SH-SY5Y (cell line): ENCODE data around the gene UNC80.

Experiments used
- GATA2 ChIP-seq: IDR thresholded peaks from 2 replicates; pipeline ENCODE4 v1.6.1; 2011; ENCODE audit warnings: mild to moderate bottlenecking, low read depth, low read length
- GATA3 ChIP-seq: IDR thresholded peaks from 2 replicates; pipeline ENCODE4 v1.6.1; 2011; ENCODE audit warnings: low read depth, mild to moderate bottlenecking, low read length, moderate library complexity

DNA sequence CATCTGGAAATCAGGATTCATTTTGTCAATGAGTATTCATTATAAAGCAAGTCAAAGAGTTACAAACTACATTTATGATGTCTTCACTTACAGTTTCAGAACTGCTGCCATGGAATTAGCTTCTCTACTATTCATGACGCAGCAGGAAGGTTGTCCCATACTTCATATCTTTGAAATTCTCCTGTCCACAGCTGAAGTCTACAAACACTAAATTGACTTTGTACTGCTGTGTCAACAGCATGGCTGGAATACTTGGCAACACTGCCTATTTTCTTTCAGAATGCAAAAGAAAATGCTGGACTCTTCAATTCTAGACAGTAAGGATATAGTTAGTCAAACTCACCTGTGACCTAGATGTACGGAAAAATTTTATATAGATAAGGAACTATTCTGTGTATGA, 44.6 kb upstream of the UNC80 start:
- no peak for TF ChIP-seq GATA3
- TF ChIP-seq GATA2: no peak
